Upper lobe of right lung (tissue), 1 donor: ENCODE data around the gene MT1F. TPM values are rescaled to one million over a fixed set of nuclear protein-coding genes. Genes with fewer than 3 reads are reported as not detected.

Experiments used
- ATAC-seq: fragments of 200-7000 bp; cut with Tn5 transposase; one replicate; pipeline ENCODE4 v1.9.1; 2020; ENCODE audit warnings: mild to moderate bottlenecking, moderate library complexity
- DNase-seq: peaks from one replicate; pipeline ENCODE4 v3.0.0-alpha.2; 2020
- H3K27ac ChIP-seq: fragments of 200-600 bp; one replicate; pipeline ENCODE4 v1.8.0; 2022
- H3K27me3 ChIP-seq: fragments of 200-600 bp; one replicate; pipeline ENCODE4 v1.8.0; 2022; ENCODE audit warnings: mild to moderate bottlenecking
- H3K36me3 ChIP-seq: fragments of 200-600 bp; one replicate; pipeline ENCODE4 v1.8.0; 2022
- H3K4me1 ChIP-seq: fragments of 200-600 bp; one replicate; pipeline ENCODE4 v1.8.0; 2022
- H3K4me3 ChIP-seq: fragments of 200-600 bp; one replicate; pipeline ENCODE4 v1.8.0; 2022; ENCODE audit warnings: mild to moderate bottlenecking
- H3K9me3 ChIP-seq: fragments of 200-600 bp; one replicate; pipeline ENCODE4 v1.8.0; 2022
- CTCF ChIP-seq: fragments of 200-600 bp; IDR thresholded peaks from one replicate; pipeline ENCODE4 v1.8.0; 2022; ENCODE audit warnings: antibody characterized with exemption
- intact Hi-C: fragments of 100-400 bp; cut with DNase I; formaldehyde crosslinking; loops from one replicate; pipeline ENCODE4 v1.11.0; 2022
- total RNA-seq: library from RNA; stranded (reverse); fragmentation: NEBNext Ultra II Directional; extraction: Animal tissue kit (Norgen Biotek cat#: 25700); gene quantifications from one replicate; pipeline ENCODE4 v1.2.1, GENCODE V29; 2021
- donor health status: DM: no; HTN: yes; CAD: no; lungs with severe emphysema.

The MT1F gene
- total RNA-seq, 1 donor from 2014 or later, result 9.1 TPM

GRCh38 chr16:56623637-56624036 is 34.1 kb upstream of the MT1F start:
- Histone ChIP-seq H3K4me3 (no peak overlapping the region), H3K27me3 (no peaks in the 10 kb centered on the region), H3K9me3 (no peaks in the 10 kb centered on the region), H3K36me3 (no peaks in the 10 kb centered on the region), H3K4me1 (peaks cover 6% of the 10 kb centered on the region), H3K27ac (no peak overlapping the region)
- ATAC-seq (no peak), DNase-seq (no peak)
- no peak for TF ChIP-seq CTCF
- intact Hi-C loops, result no loop called here

- TF ChIP-seq CTCF, result no peak
- Histone ChIP-seq H3K27ac (peak within 1 kb of the TSS; percentile 93), H3K4me3 (peak within 1 kb of the TSS; percentile 70), H3K27me3 (no peaks in the 10 kb centered on the region), H3K9me3 (no peaks in the 10 kb centered on the region), H3K36me3 (no peaks in the 10 kb centered on the region), H3K4me1 (peaks cover 6% of the 10 kb centered on the region)
- ATAC-seq (peak; percentile 96), DNase-seq (peak; percentile 92)
- intact Hi-C loops, result no loop called here
Measured at GRCh38 chr16:56625140-56625942, 32.4 kb upstream of the MT1F start, which contains the start of gene MT1E. MT1E (plus strand) TSS chr16:56625781; CDS start chr16:56625852, 71 bp downstream.

- Histone ChIP-seq H3K27ac (peak overlapping the region; percentile 93), H3K27me3 (no peaks in the 10 kb centered on the region), H3K36me3 (no peaks in the 10 kb centered on the region), H3K4me1 (peaks cover 6% of the 10 kb centered on the region), H3K4me3 (peak overlapping the region; percentile 70), H3K9me3 (no peaks in the 10 kb centered on the region)
- intact Hi-C loops, result no loop called here
- DNase-seq, result no peak
- no peak for TF ChIP-seq CTCF
- peak; percentile 59 for ATAC-seq
Measured at GRCh38 chr16:56625943-56626654, 31.7 kb upstream of the MT1F start.

GRCh38 chr16:56626685-56627084 is 31.1 kb upstream of the MT1F start:
- DNase-seq, result no peak
- intact Hi-C loops, result no loop called here
- Histone ChIP-seq H3K36me3 (no peaks in the 10 kb centered on the region), H3K4me1 (peaks cover 6% of the 10 kb centered on the region), H3K4me3 (peak overlapping the region; percentile 70), H3K27ac (peak overlapping the region; percentile 93), H3K27me3 (no peaks in the 10 kb centered on the region), H3K9me3 (no peaks in the 10 kb centered on the region)
- no peak for TF ChIP-seq CTCF
- ATAC-seq, result no peak

- no peak for TF ChIP-seq CTCF
- peak overlapping the region; percentile 2 for H3K27ac ChIP-seq
- intact Hi-C loops, result no loop called here
Measured at GRCh38 chr16:56628486-56629350, 29.0 kb upstream of the MT1F start.

More at GRCh38 chr16:56628486-56629350, 29.0 kb upstream of the MT1F start:
- H3K9me3 ChIP-seq, result no peaks in the 10 kb centered on the region
- DNase-seq (no peak), ATAC-seq (no peak)
- H3K4me1 ChIP-seq, result peaks cover 6% of the 10 kb centered on the region
- no peaks in the 10 kb centered on the region for H3K36me3 ChIP-seq
- H3K27me3 ChIP-seq, result no peaks in the 10 kb centered on the region
- no peak overlapping the region for H3K4me3 ChIP-seq
